Stomach (tissue), 9 donors: ENCODE measurements around the gene ACCS. TPM values are rescaled to one million over a fixed set of nuclear protein-coding genes. Genes with fewer than 3 reads are reported as not detected.

Experiments used
- DNase-seq, 2 donors: peaks; one replicate each; pipeline versions ENCODE4 v3.0.0 to v3.0.0-alpha.2; 2013 to 2019
- H3K27ac ChIP-seq, 5 donors: fragments of 200-600 bp in 4 of 5; sonication (generic) in 4 of 5; one replicate each; pipeline ENCODE4 v1.5.1; 2013 to 2019; ENCODE audit warnings: mild to moderate bottlenecking in 1 of 5, moderate library complexity in 1 of 5
- H3K27me3 ChIP-seq, 3 donors: fragments of 200-600 bp; sonication (generic); one replicate each; pipeline ENCODE4 v1.5.1; 2017 to 2019; ENCODE audit warnings: mixed run types in 1 of 3
- H3K36me3 ChIP-seq, 4 donors: fragments of 200-600 bp; sonication (generic); 1 replicate in 3 of 4; 2 replicates in 1 of 4; pipeline ENCODE4 v1.5.1; 2016 to 2019
- H3K4me1 ChIP-seq, 4 donors: fragments of 200-600 bp; sonication (generic); one replicate each; pipeline ENCODE4 v1.5.1; 2016 to 2019
- H3K4me3 ChIP-seq, 4 donors: fragments of 200-600 bp; sonication (generic) in 3 of 4; one replicate each; pipeline ENCODE4 v1.5.1; 2016 to 2019; ENCODE audit warnings: mild to moderate bottlenecking in 1 of 4
- H3K9me3 ChIP-seq, 4 donors: fragments of 200-600 bp; sonication (generic); one replicate each; pipeline ENCODE4 v1.5.1; 2016 to 2019
- EP300 ChIP-seq: sonication (generic); formaldehyde crosslinking; IDR thresholded peaks from one replicate; pipeline ENCODE4 v1.6.1; 2017; ENCODE audit warnings: antibody characterized with exemption
- POLR2A ChIP-seq, 4 donors: fragments of 450-650 bp; IDR thresholded peaks; one replicate each; pipeline ENCODE4 v1.6.1; 2016; ENCODE audit warnings: antibody characterized with exemption in 4 of 4, control low read depth in 2 of 4, mild to moderate bottlenecking in 1 of 4, moderate library complexity in 1 of 4
- POLR2AphosphoS5 ChIP-seq, 3 donors: sonication (generic); formaldehyde crosslinking; IDR thresholded peaks; one replicate each; pipeline ENCODE4 v1.6.1; 2016; ENCODE audit warnings: antibody characterized with exemption in 3 of 3
- WGBS, 5 donors: extraction: QIAGEN DNeasy Blood & Tissue Kit in 3 of 5; methylation state at CpG; one replicate each; pipeline versions ENCODE4 v1.1.5 to v1.1.7; 2013 to 2018; 5-methylcytosine and 5-hydroxymethylcytosine counted together
- intact Hi-C: fragments of 100-400 bp; cut with DNase I; formaldehyde crosslinking; loops from one replicate; pipeline ENCODE4 v1.15.1; 2023; ENCODE audit warnings: low total_unique reads
- polyA plus RNA-seq, 3 donors: library from polyadenylated mRNA; stranded (reverse); fragments of 200-250 nt; gene quantifications; one replicate each; pipeline ENCODE4 v1.2.3, GENCODE V29; 2013
- total RNA-seq, 5 donors: library from RNA; depleted of rRNA; stranded (reverse); fragments of >200 nt; gene quantifications; one replicate each; pipeline versions ENCODE4 v1.1.0 to v1.2.3, GENCODE V29; 2014 to 2016
- TF ChIP-seq, protein P1 (sequence below), 7 experiments: fragments of 450-650 bp in 4 of 7; fragments of 200-600 bp in 3 of 7; sonication (generic) in 3 of 7; IDR thresholded peaks; one replicate each; pipeline ENCODE4 v1.5.1; 2016 to 2019; ENCODE audit warnings: antibody characterized with exemption in 7 of 7, control low read depth in 2 of 7, mild to moderate bottlenecking in 1 of 7
- donor health status: healthy with polysubstance abuse.
- donor health status: Bipolar disorder and iron deficiency.
- donor health status: healthy.

Gene ACCS
- total and polyA plus RNA-seq, 8 donors = 14.7 to 71.1 (median 28.0) TPM

DNA sequence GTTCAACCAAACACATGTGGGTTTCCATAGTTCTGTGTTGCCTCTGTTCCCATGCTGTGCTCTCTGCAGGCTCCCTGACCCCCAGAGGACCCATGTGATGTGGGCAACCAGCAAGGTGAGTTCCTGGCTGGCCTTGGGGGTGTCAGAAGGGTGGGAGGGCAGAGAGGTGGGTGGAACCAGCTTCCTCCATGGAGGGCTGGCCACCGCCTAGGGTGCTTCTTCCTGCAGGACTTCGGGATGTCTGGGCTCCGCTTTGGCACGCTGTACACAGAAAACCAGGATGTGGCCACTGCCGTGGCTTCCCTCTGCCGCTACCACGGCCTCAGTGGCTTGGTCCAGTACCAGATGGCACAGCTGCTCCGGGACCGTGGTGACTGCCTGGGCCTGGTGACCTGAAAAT is 14.9 kb downstream of the ACCS start:
- intact Hi-C loops = no loop called here
- no peak for TF ChIP-seq POLR2A (IDR thresholded peaks at IDR 0.05)
- TF ChIP-seq POLR2AphosphoS5 (IDR thresholded peaks at IDR 0.05) = no peak
- no peak for TF ChIP-seq EP300
- TF ChIP-seq, protein P1, sequence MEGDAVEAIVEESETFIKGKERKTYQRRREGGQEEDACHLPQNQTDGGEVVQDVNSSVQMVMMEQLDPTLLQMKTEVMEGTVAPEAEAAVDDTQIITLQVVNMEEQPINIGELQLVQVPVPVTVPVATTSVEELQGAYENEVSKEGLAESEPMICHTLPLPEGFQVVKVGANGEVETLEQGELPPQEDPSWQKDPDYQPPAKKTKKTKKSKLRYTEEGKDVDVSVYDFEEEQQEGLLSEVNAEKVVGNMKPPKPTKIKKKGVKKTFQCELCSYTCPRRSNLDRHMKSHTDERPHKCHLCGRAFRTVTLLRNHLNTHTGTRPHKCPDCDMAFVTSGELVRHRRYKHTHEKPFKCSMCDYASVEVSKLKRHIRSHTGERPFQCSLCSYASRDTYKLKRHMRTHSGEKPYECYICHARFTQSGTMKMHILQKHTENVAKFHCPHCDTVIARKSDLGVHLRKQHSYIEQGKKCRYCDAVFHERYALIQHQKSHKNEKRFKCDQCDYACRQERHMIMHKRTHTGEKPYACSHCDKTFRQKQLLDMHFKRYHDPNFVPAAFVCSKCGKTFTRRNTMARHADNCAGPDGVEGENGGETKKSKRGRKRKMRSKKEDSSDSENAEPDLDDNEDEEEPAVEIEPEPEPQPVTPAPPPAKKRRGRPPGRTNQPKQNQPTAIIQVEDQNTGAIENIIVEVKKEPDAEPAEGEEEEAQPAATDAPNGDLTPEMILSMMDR (IDR thresholded peaks at IDR 0.05) = no peak
- peaks cover 4 to 87% (median 74%) of the 10 kb centered on the region in 4 donors for H3K36me3 ChIP-seq
- no peak overlapping the region for H3K4me3 ChIP-seq
- H3K27me3 ChIP-seq = no peaks in the 10 kb centered on the region
- H3K9me3 ChIP-seq = no peaks in the 10 kb centered on the region
- H3K27ac ChIP-seq = no peak overlapping the region
- H3K4me1 ChIP-seq = peaks cover 0 to 5% (median 0%) of the 10 kb centered on the region in 4 donors
- WGBS, 5 donors = 85 to 96% (median 93%) methylated on average over 4 to 9 of the region's 9 CpGs
- DNase-seq = no peak

DNA sequence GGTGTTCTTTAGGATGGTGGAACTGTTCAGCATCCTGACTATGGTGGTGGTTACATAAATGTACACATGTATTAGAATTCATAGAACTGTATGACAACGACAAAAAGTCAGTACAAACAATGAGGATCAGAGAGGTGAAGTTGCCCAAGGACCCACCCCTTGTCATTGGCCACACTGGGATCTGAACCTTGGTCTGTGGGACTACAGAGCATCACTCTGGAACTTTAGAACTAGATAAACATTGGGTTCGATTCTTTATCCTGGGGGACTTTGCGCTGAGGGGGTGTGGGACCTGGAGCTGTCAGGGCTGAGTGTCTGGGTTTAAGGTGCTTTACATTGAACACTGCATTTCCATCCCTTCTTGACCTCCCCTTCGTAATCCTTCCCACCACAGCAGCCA is 16.6 kb downstream of the ACCS start:
- H3K27me3 ChIP-seq = no peaks in the 10 kb centered on the region
- TF ChIP-seq, protein P1 (IDR thresholded peaks at IDR 0.05) = no peak
- TF ChIP-seq EP300 (no peak), POLR2A (IDR thresholded peaks at IDR 0.05) (no peak), POLR2AphosphoS5 (IDR thresholded peaks at IDR 0.05) (no peak)
- no peaks in the 10 kb centered on the region for H3K9me3 ChIP-seq
- peaks cover 0 to 5% (median 0%) of the 10 kb centered on the region in 4 donors for H3K4me1 ChIP-seq
- WGBS, 5 donors = 88 to 94% (median 90%) methylated on average over 2 to 4 of the region's 4 CpGs
- H3K27ac ChIP-seq = no peak overlapping the region
- no peak for DNase-seq
- peaks cover 4 to 71% (median 68%) of the 10 kb centered on the region in 4 donors for H3K36me3 ChIP-seq
- intact Hi-C loops = no loop called here
- H3K4me3 ChIP-seq = no peak overlapping the region

DNA sequence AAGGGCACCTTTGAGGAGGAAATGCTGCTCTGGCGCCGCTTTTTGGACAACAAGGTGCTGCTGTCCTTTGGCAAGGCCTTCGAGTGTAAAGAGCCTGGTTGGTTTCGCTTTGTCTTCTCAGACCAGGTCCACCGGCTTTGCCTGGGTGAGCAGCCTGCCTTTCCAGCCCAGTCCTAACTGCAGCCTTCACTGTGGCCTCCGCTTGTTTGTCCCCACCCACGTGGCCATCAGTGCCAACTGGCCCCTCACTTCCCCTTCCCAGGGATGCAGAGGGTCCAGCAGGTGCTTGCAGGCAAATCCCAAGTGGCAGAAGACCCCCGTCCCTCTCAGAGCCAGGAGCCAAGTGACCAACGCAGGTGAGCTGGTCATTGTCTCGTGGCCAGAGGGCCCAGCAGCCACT is 17.4 kb downstream of the ACCS start:
- 85 to 96% (median 90%) methylated on average over 9 to 10 of the region's 10 CpGs for WGBS, 5 donors
- no peak for TF ChIP-seq POLR2A (IDR thresholded peaks at IDR 0.05)
- no peak for TF ChIP-seq POLR2AphosphoS5 (IDR thresholded peaks at IDR 0.05)
- TF ChIP-seq, protein P1 (IDR thresholded peaks at IDR 0.05) = no peak
- no peak for TF ChIP-seq EP300
- no peak for DNase-seq
- Histone ChIP-seq H3K4me1 (peaks cover 0 to 5% (median 0%) of the 10 kb centered on the region in 4 donors), H3K36me3 (peaks cover 4 to 63% (median 60%) of the 10 kb centered on the region in 4 donors), H3K27ac (no peak overlapping the region), H3K4me3 (no peak overlapping the region), H3K27me3 (no peaks in the 10 kb centered on the region), H3K9me3 (no peaks in the 10 kb centered on the region)
- intact Hi-C loops = no loop called here

DNA sequence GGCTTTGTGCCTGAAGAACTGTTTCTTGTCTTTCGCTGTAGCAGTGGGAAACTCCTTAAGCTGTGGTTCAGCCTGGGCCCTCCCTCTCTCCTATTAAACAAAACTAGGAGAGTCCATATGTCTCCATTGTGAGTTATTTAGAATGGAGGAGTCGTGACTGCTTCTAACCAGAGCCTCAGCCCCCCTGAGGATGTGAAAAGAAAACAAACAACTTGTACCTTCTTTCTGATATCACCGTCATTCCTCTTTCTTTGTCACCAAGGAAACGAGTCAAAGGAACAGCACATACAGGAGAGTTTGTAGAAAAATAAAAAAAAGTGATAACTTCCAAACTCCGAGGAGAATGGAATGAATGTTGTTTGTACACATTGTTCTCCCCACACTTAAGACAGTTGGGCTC is 17.8 kb downstream of the ACCS start:
- 67 to 75% (median 73%) methylated on average over 5 of the region's 5 CpGs for WGBS, 5 donors

More for the DNA sequence above, 17.8 kb downstream of the ACCS start:
- Histone ChIP-seq H3K27ac (no peak overlapping the region), H3K27me3 (no peaks in the 10 kb centered on the region), H3K4me1 (peaks cover 0 to 5% (median 0%) of the 10 kb centered on the region in 4 donors), H3K9me3 (no peaks in the 10 kb centered on the region), H3K36me3 (peaks cover 4 to 59% (median 56%) of the 10 kb centered on the region in 4 donors), H3K4me3 (no peak overlapping the region)
- TF ChIP-seq POLR2A (IDR thresholded peaks at IDR 0.05) (no peak), POLR2AphosphoS5 (IDR thresholded peaks at IDR 0.05) (no peak), EP300 (no peak)
- TF ChIP-seq, protein P1 (IDR thresholded peaks at IDR 0.05) = no peak
- DNase-seq = no peak
- intact Hi-C loops = no loop called here
